ENCODE measurements around the gene RABEP1. TPM values are rescaled to one million over a fixed set of nuclear protein-coding genes. Genes with fewer than 3 reads are reported as not detected.

RABEP1 gene
- total and polyA plus RNA-seq, 2 experiments from 2014 or later = 31.0 to 47.9 TPM

DNA sequence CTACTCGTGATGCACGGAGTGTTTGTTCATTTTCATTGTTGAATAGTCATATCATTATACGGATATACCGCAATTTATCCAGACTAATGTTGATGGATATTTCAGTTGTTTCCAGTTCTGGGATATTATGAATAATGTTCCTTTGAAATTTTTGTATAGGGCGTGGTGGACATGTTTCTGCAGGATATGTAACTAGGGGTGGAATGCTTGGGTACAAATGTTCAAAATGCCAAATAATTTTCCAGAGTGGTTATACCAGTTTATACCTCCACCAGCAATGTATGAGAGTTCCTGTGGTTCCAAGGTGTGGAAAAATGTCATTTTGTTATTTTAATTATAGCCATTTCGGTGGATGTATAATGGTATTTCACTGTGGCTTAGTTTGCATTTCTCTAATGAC, 83.7 kb downstream of the RABEP1 start:
- no peak overlapping the region for H2AFZ ChIP-seq
- no peaks in the 10 kb centered on the region for H3K9me2 ChIP-seq (replicated peaks; ENCODE audit: insufficient read depth)
- no peaks in the 10 kb centered on the region for H3K4me1 ChIP-seq (ENCODE audit: insufficient read depth)
- no peak overlapping the region for H3K4me2 ChIP-seq
- no peaks in the 10 kb centered on the region for H3K9me3 ChIP-seq (ENCODE audit: low read depth)
- no peak for DNase-seq (ENCODE audit: low spot score)
- no peak for TF ChIP-seq EZH2 (IDR thresholded peaks at IDR 0.05; ENCODE audit: borderline replicate concordance)
- TF ChIP-seq, protein P1, sequence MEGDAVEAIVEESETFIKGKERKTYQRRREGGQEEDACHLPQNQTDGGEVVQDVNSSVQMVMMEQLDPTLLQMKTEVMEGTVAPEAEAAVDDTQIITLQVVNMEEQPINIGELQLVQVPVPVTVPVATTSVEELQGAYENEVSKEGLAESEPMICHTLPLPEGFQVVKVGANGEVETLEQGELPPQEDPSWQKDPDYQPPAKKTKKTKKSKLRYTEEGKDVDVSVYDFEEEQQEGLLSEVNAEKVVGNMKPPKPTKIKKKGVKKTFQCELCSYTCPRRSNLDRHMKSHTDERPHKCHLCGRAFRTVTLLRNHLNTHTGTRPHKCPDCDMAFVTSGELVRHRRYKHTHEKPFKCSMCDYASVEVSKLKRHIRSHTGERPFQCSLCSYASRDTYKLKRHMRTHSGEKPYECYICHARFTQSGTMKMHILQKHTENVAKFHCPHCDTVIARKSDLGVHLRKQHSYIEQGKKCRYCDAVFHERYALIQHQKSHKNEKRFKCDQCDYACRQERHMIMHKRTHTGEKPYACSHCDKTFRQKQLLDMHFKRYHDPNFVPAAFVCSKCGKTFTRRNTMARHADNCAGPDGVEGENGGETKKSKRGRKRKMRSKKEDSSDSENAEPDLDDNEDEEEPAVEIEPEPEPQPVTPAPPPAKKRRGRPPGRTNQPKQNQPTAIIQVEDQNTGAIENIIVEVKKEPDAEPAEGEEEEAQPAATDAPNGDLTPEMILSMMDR (IDR thresholded peaks at IDR 0.05; ENCODE audit: poor library complexity) = no peak
- no peak for TF ChIP-seq EZH2phosphoT487 (IDR thresholded peaks at IDR 0.05; ENCODE audit: low read depth, severe bottlenecking, unreplicated experiment)
- H3K79me2 ChIP-seq = peaks cover 7% of the 10 kb centered on the region
- WGBS (ENCODE audit: low lambda C conversion rate, missing lambda C conversion rate) = 92% methylated on average over 6 of the region's 6 CpGs
- H3K36me3 ChIP-seq (replicated peaks; ENCODE audit: insufficient read depth, low read depth) = no peaks in the 10 kb centered on the region
- no peaks in the 10 kb centered on the region for H3K27me3 ChIP-seq
- no peak overlapping the region for H3K4me3 ChIP-seq
- no peak overlapping the region for H3K27ac ChIP-seq
- no peaks in the 10 kb centered on the region for H4K20me1 ChIP-seq (ENCODE audit: insufficient read depth, poor library complexity, severe bottlenecking)

DNA sequence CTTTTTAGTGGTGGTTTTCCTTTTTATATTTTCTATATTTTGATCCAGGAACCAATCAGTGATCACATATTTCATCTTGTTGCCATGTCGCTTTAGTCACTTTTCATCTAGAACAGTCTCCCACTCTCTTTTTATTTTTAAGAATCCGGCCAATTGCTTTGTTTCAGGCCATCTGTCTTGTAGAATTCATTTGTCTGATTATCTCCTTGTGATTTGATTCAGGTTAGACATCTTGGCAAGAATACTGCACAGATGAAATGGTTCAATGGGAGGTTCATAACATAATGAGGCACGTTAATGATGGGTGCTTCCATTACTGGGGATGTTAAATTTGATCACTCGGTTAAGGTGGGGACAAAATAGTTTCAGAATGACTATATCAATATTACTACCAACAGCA, 88.3 kb downstream of the RABEP1 start:
- TF ChIP-seq, protein P1 (IDR thresholded peaks at IDR 0.05; ENCODE audit: poor library complexity) = no peak
- TF ChIP-seq EZH2phosphoT487 (IDR thresholded peaks at IDR 0.05; ENCODE audit: low read depth, severe bottlenecking, unreplicated experiment) (no peak), EZH2 (IDR thresholded peaks at IDR 0.05; ENCODE audit: borderline replicate concordance) (no peak)
- WGBS (ENCODE audit: low lambda C conversion rate, missing lambda C conversion rate) = 96% methylated on average over 4 of the region's 4 CpGs

DNA sequence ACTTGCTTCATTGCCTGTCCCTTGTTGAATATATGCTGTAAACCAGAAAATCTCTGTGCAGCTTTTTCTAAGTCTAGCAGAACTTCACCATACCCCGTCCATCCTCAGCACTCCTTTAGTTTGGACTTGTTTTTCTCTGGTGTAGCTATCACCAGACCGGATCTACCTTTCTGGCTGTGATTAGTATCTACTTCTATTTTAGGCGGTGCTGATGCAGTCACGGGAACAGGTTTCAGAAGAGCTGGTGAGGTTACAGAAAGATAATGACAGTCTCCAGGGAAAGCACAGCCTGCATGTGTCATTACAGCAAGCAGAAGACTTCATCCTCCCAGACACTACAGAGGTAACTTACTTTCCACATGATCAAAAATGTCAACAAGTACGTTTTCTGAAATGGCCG, 91.0 kb downstream of the RABEP1 start:
- Histone ChIP-seq H3K79me2 (no peaks in the 10 kb centered on the region), H3K9me3 (ENCODE audit: low read depth) (no peaks in the 10 kb centered on the region), H3K4me2 (no peak overlapping the region), H4K20me1 (ENCODE audit: insufficient read depth, poor library complexity, severe bottlenecking) (no peaks in the 10 kb centered on the region), H3K36me3 (replicated peaks; ENCODE audit: insufficient read depth, low read depth) (no peaks in the 10 kb centered on the region), H2AFZ (no peak overlapping the region), H3K27me3 (no peaks in the 10 kb centered on the region), H3K9me2 (replicated peaks; ENCODE audit: insufficient read depth) (no peaks in the 10 kb centered on the region), H3K4me1 (ENCODE audit: insufficient read depth) (no peaks in the 10 kb centered on the region), H3K4me3 (no peak overlapping the region), H3K27ac (no peak overlapping the region)
- 87% methylated on average over 6 of the region's 6 CpGs for WGBS (ENCODE audit: low lambda C conversion rate, missing lambda C conversion rate)
- TF ChIP-seq, protein P1 (IDR thresholded peaks at IDR 0.05; ENCODE audit: poor library complexity) = no peak
- no peak for TF ChIP-seq EZH2phosphoT487 (IDR thresholded peaks at IDR 0.05; ENCODE audit: low read depth, severe bottlenecking, unreplicated experiment)
- TF ChIP-seq EZH2 (IDR thresholded peaks at IDR 0.05; ENCODE audit: borderline replicate concordance) = no peak
- DNase-seq (ENCODE audit: low spot score) = no peak

More for the DNA sequence above, 88.3 kb downstream of the RABEP1 start:
- H4K20me1 ChIP-seq (ENCODE audit: insufficient read depth, poor library complexity, severe bottlenecking) = no peaks in the 10 kb centered on the region
- H3K4me2 ChIP-seq = no peak overlapping the region
- no peaks in the 10 kb centered on the region for H3K4me1 ChIP-seq (ENCODE audit: insufficient read depth)
- no peak overlapping the region for H3K4me3 ChIP-seq
- no peak overlapping the region for H2AFZ ChIP-seq
- H3K27me3 ChIP-seq = no peaks in the 10 kb centered on the region
- H3K9me3 ChIP-seq (ENCODE audit: low read depth) = no peaks in the 10 kb centered on the region
- H3K79me2 ChIP-seq = peaks cover 5% of the 10 kb centered on the region
- DNase-seq (ENCODE audit: low spot score) = no peak
- H3K36me3 ChIP-seq (replicated peaks; ENCODE audit: insufficient read depth, low read depth) = no peaks in the 10 kb centered on the region
- H3K9me2 ChIP-seq (replicated peaks; ENCODE audit: insufficient read depth) = no peaks in the 10 kb centered on the region
- no peak overlapping the region for H3K27ac ChIP-seq
